BJ (cell line): Measurements from ENCODE around the gene NR2F2. TPM values are rescaled to one million over a fixed set of nuclear protein-coding genes. Genes with fewer than 3 reads are reported as not detected.

Experiments
- CTCF ChIA-PET: fragments of 350-600 bp; formaldehyde crosslinking; extraction: SDS; loops from one replicate; lab custom pipeline; 2021; ENCODE audit warnings: antibody characterized with exemption, inconsistent platforms; lab: Yijun Ruan, JAX
- POLR2A ChIA-PET: fragments of 300-600 bp; sonication (Branson Sonifier 250); formaldehyde crosslinking; extraction: SDS; loops from one replicate; lab custom pipeline; 2021; ENCODE audit warnings: antibody characterized with exemption; lab: Charles Lee
- DNase-seq: peaks from one replicate; pipeline ENCODE4 v3.0.0-alpha.2; 2011; ENCODE audit warnings: low read depth
- H3K27me3 ChIP-seq: 2 replicates; pipeline ENCODE4 v1.6.0; 2011; ENCODE audit warnings: low read length; ENCODE audit not compliant: control insufficient read depth, insufficient read depth
- H3K36me3 ChIP-seq: 2 replicates; pipeline ENCODE4 v1.5.1; 2011; ENCODE audit warnings: low read length; ENCODE audit not compliant: control insufficient read depth, insufficient read depth
- H3K4me3 ChIP-seq: 2 replicates; pipeline ENCODE4 v1.5.1; 2011; ENCODE audit warnings: low read depth, mild to moderate bottlenecking, control low read depth, low read length
- polyA plus RNA-seq: library from polyadenylated mRNA; depleted of rRNA; stranded (reverse); fragments of >200 nt; gene quantifications from 2 replicates; pipeline ENCODE4 v1.2.3, GENCODE V29; 2011
- TF ChIP-seq, protein P1 (sequence below): IDR thresholded peaks from 2 replicates; pipeline ENCODE4 v1.5.1; 2011; ENCODE audit warnings: low read depth, mild to moderate bottlenecking, control low read depth, inconsistent platforms, low read length, moderate library complexity; ENCODE audit not compliant: insufficient read depth

Gene NR2F2
- polyA plus RNA-seq, 1 experiment, result 50.0 TPM

DNA sequence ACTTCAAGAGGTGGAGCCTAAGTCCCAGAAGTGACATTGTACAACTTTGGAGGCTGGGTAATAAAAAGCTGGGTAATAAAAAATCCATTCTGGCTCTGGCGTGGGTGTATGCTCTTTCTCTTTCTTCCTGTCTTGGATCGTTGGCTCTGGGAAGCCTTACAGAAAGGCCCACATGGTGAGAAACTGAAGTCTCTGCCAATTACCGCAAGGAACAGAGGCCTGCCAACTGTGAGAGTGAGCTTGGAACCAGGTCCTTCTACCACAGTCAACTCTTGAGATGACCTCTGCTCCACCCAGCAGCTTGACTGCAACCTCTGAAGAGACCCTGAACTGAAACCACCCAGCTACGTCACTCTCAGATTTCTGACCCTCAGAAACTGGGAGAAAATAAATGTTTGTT lies 51.0 kb downstream of the NR2F2 start:
- no peak for DNase-seq
- TF ChIP-seq, protein P1, sequence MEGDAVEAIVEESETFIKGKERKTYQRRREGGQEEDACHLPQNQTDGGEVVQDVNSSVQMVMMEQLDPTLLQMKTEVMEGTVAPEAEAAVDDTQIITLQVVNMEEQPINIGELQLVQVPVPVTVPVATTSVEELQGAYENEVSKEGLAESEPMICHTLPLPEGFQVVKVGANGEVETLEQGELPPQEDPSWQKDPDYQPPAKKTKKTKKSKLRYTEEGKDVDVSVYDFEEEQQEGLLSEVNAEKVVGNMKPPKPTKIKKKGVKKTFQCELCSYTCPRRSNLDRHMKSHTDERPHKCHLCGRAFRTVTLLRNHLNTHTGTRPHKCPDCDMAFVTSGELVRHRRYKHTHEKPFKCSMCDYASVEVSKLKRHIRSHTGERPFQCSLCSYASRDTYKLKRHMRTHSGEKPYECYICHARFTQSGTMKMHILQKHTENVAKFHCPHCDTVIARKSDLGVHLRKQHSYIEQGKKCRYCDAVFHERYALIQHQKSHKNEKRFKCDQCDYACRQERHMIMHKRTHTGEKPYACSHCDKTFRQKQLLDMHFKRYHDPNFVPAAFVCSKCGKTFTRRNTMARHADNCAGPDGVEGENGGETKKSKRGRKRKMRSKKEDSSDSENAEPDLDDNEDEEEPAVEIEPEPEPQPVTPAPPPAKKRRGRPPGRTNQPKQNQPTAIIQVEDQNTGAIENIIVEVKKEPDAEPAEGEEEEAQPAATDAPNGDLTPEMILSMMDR, result no peak
- no peak overlapping the region for H3K4me3 ChIP-seq
- no peaks in the 10 kb centered on the region for H3K36me3 ChIP-seq
- H3K27me3 ChIP-seq, result 0 out of 2 replicates have a peak, but pooled peaks cover 2% of the 10 kb centered on the region
- CTCF ChIA-PET, result no interaction called here
- POLR2A ChIA-PET, result no interaction called here

DNA sequence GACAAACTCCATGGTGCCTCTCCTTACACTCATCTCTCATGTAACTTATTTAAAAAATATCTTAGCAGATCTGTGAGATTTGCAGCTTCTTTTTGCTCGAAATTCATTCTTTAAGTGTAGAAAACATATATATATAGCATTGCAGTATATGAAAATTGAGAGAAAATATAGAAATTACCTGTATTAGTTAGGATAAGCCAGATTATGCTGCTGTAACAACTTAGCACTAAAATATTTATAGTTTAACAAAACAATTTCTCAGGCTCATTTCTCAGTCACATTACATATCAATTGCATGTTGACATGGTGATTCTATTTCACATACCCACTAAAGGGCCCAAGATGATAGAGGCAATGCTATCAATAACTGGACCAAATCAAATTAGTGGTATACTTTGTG lies 54.7 kb downstream of the NR2F2 start:
- ChIA-PET CTCF (no interaction called here), POLR2A (no interaction called here)
- H3K27me3 ChIP-seq, result 0 out of 2 replicates have a peak, but pooled peaks cover 2% of the 10 kb centered on the region
- no peak overlapping the region for H3K4me3 ChIP-seq
- no peaks in the 10 kb centered on the region for H3K36me3 ChIP-seq
- no peak for DNase-seq
- TF ChIP-seq, protein P1, result no peak

DNA sequence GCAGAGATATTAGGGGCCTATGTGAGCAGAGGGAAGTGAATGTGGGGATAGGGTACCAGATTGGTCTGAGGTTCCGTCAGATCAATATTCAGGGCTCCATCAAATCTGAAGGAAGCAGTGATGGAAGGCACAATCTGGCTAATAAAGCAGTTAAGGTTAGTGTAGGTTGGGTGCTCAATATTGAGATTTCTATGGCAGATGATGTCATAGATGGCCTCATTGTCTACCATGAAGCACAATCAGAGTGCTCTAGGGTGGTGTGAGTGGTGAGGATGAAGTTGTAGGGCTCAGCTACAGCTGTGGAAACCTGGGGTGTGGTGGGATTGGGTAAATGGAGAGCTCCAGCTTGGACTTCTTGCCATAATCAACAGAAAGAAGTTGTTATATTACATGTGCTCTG lies 58.2 kb downstream of the NR2F2 start:
- TF ChIP-seq, protein P1, result no peak
- POLR2A ChIA-PET, result no interaction called here
- DNase-seq, result no peak
- H3K27me3 ChIP-seq, result no peaks in the 10 kb centered on the region
- CTCF ChIA-PET, result no interaction called here
- no peak overlapping the region for H3K4me3 ChIP-seq
- no peaks in the 10 kb centered on the region for H3K36me3 ChIP-seq
